ENCODE results near the gene ESPL1. TPM values are rescaled to one million over a fixed set of nuclear protein-coding genes. Genes with fewer than 3 reads are reported as not detected.

ESPL1 gene
- total and polyA plus RNA-seq, 2 of the 13 experiments (the other 11 are each of a cell fraction or from before 2014, with no cell fraction given) = 5.8 to 11.5 TPM

DNA sequence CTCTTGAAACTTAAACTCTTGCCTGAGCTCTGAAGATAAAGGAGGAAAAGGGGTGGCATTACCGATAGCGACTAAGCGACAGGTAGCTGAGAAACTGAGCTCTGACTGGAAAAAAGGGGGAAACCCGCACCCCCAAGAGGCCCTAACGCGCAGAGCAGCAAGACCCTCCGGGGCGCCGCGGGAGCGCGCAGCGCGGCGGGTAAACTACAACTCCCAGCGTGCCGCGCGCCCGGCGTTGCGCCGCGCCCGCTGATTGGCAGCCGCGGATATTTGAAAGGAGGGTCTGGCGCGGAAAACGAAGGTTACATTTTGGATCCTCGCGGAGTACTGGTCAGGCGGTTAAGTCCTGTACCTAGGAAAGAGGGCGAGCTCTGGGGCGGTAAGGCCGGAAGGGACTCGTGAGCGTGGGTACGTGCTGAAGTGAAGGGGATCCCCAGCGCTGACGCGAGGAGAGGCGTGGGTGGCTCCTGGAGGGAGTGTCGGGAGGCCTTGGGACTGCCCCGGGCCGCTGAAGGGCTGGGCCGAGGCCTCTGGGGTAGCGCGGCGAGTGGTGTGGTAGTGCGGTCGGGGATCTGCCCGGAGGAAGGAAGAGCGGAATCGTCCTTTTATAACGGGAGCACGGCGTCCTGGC lies at the start of gene ESPL1 (continued):
- TF ChIP-seq CHD4 (IDR thresholded peaks at IDR 0.05; ENCODE audit: borderline replicate concordance, low read length) (peak; percentile 54; the same call in 1 of the 2 replicates), E2F1 (CRISPR knock-in tag; IDR thresholded peaks at IDR 0.05) (peak; percentile 96), AGO1 (IDR thresholded peaks at IDR 0.05; ENCODE audit: low read depth, low read length, poor library complexity, severe bottlenecking) (peak; percentile 32), IRF1 (CRISPR knock-in tag; IDR thresholded peaks at IDR 0.05; ENCODE audit: low read depth) (no peak), ZNF232 (CRISPR knock-in tag; IDR thresholded peaks at IDR 0.05; ENCODE audit: borderline replicate concordance) (no peak), ZNF564 (CRISPR knock-in tag; IDR thresholded peaks at IDR 0.05) (no peak), NCOR1 (IDR thresholded peaks at IDR 0.05; ENCODE audit: borderline replicate concordance, low read length) (no peak), RFXANK (CRISPR knock-in tag; IDR thresholded peaks at IDR 0.05) (0 out of 2 replicates have a peak, but pooled peaks have one; percentile 29), THYN1 (CRISPR knock-in tag; IDR thresholded peaks at IDR 0.05; ENCODE audit: borderline replicate concordance, low read depth) (no peak), AGO2 (optimal IDR thresholded peaks at IDR 0.05; ENCODE audit: low read depth, low read length) (no peak), ZNF3 (CRISPR knock-in tag; IDR thresholded peaks at IDR 0.05) (no peak), PAWR (CRISPR knock-in tag; IDR thresholded peaks at IDR 0.05; ENCODE audit: borderline replicate concordance) (no peak), SNAPC2 (CRISPR knock-in tag; IDR thresholded peaks at IDR 0.05) (peak; percentile 77; the same call in 1 of the 2 replicates), GTF2F1 (IDR thresholded peaks at IDR 0.05; ENCODE audit: low read length) (no peak), ZNF678 (CRISPR knock-in tag; IDR thresholded peaks at IDR 0.05) (no peak), MYNN (CRISPR knock-in tag; IDR thresholded peaks at IDR 0.05; ENCODE audit: low read depth) (no peak), NFIC (IDR thresholded peaks at IDR 0.05; ENCODE audit: low read length) (no peak), ZNF101 (CRISPR knock-in tag; IDR thresholded peaks at IDR 0.05; ENCODE audit: borderline replicate concordance, low read depth) (no peak), ZNF703 (CRISPR knock-in tag; IDR thresholded peaks at IDR 0.05; ENCODE audit: borderline replicate concordance) (no peak)
- TF ChIP-seq, protein P1, sequence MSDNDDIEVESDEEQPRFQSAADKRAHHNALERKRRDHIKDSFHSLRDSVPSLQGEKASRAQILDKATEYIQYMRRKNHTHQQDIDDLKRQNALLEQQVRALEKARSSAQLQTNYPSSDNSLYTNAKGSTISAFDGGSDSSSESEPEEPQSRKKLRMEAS (IDR thresholded peaks at IDR 0.05) = peak; percentile 56
- TF ChIP-seq, protein P2, sequence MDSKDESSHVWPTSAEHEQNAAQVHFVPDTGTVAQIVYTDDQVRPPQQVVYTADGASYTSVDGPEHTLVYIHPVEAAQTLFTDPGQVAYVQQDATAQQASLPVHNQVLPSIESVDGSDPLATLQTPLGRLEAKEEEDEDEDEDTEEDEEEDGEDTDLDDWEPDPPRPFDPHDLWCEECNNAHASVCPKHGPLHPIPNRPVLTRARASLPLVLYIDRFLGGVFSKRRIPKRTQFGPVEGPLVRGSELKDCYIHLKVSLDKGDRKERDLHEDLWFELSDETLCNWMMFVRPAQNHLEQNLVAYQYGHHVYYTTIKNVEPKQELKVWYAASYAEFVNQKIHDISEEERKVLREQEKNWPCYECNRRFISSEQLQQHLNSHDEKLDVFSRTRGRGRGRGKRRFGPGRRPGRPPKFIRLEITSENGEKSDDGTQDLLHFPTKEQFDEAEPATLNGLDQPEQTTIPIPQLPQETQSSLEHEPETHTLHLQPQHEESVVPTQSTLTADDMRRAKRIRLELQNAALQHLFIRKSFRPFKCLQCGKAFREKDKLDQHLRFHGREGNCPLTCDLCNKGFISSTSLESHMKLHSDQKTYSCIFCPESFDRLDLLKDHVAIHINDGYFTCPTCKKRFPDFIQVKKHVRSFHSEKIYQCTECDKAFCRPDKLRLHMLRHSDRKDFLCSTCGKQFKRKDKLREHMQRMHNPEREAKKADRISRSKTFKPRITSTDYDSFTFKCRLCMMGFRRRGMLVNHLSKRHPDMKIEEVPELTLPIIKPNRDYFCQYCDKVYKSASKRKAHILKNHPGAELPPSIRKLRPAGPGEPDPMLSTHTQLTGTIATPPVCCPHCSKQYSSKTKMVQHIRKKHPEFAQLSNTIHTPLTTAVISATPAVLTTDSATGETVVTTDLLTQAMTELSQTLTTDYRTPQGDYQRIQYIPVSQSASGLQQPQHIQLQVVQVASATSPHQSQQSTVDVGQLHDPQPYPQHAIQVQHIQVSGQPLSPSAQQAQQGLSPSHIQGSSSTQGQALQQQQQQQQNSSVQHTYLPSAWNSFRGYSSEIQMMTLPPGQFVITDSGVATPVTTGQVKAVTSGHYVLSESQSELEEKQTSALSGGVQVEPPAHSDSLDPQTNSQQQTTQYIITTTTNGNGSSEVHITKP (CRISPR knock-in tag; IDR thresholded peaks at IDR 0.05; ENCODE audit: low read depth) = no peak
- TF ChIP-seq, protein P3, sequence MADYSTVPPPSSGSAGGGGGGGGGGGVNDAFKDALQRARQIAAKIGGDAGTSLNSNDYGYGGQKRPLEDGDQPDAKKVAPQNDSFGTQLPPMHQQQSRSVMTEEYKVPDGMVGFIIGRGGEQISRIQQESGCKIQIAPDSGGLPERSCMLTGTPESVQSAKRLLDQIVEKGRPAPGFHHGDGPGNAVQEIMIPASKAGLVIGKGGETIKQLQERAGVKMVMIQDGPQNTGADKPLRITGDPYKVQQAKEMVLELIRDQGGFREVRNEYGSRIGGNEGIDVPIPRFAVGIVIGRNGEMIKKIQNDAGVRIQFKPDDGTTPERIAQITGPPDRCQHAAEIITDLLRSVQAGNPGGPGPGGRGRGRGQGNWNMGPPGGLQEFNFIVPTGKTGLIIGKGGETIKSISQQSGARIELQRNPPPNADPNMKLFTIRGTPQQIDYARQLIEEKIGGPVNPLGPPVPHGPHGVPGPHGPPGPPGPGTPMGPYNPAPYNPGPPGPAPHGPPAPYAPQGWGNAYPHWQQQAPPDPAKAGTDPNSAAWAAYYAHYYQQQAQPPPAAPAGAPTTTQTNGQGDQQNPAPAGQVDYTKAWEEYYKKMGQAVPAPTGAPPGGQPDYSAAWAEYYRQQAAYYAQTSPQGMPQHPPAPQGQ (CRISPR knock-in tag; IDR thresholded peaks at IDR 0.05; ENCODE audit: borderline replicate concordance) = no peak

Measured in HepG2 (cell line).